ENCODE results near the gene MCOLN2.

MCOLN2 gene

DNA sequence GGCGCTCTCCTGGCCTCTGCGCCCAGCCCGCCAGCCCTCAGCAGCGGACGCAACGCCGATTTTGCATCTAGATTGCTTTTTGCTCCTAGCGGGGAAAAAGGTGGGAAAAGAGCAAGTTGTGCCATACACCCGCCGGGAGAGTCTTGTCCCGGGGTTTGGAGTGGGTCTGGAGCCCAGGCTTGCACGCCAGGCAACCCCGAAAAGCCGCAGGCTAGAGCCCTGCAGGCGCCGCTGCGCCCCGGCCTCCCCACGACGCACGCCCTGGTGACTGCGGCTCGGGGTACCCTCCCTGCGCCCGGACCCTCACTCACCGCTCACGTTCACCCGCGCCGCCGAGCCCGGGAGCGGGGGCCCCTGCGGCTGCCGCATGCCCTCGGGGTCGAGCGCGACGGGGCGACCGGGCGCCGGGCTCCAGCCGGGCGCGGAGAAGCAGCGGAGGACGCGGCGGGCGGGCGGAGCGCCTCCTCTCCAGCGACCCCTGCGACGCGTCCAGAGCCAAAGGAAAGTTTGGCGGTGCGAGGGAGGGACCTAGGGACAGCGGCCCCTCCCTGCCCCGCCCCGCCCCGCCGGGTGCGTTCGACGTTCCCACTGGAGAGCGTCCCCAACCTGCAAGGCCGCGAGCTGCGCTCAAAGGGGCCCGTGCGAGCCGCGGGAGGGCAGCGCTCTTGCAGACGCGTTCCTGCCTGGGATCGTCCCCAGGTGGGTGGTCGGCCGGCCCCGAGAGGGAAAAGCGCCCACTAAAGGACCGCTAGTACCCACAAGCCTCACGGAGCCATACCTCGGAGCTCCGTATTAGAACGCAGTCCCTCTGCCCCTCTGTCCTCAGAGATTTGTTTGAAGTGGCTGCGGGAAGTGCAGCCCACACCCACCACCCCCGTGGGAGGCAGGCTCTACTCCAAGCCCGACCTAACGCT lies 104.0 kb downstream of the MCOLN2 start, which contains the start of gene LPAR3:
LPAR3 (minus strand) TSS at position 502 of the 914 bp plus-strand sequence. CDS start 27,086 bp downstream, outside the sequence.
- peak in 1 of 14 donors; percentile 3 for DNase-seq

- no peak for DNase-seq
These were observed 106.3 kb downstream of the MCOLN2 start for GRCh38 chr1:84890566-84890965.

GRCh38 chr1:84889437-84889836 lies 107.5 kb downstream of the MCOLN2 start:
- DNase-seq: no peak

GRCh38 chr1:84888753-84889152 lies 108.2 kb downstream of the MCOLN2 start:
- no peak for DNase-seq

- no peak for DNase-seq
These were observed 109.5 kb downstream of the MCOLN2 start for GRCh38 chr1:84887261-84887934.

DNA sequence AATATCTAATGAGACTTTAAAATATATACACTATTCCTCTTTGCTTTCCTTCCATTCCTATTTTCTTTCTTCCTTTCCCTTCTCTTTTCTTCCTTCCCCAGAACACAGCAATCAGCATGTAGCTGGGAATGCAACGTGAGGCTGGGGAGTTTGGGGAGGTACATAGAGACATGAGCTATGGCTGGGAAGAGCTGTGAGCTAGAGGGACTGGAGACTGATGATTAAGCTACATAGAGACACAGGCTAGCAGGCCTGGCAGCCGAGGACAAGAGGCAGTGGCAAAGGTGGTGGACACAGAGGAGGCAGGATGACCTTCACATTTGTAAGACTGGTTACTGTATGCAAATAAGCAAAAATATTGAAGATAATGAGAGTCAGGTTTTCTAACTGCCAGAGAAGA lies 111.4 kb downstream of the MCOLN2 start:
- no peak for DNase-seq

- no peak for DNase-seq
These were observed 112.1 kb downstream of the MCOLN2 start for GRCh38 chr1:84884671-84885389.

DNA sequence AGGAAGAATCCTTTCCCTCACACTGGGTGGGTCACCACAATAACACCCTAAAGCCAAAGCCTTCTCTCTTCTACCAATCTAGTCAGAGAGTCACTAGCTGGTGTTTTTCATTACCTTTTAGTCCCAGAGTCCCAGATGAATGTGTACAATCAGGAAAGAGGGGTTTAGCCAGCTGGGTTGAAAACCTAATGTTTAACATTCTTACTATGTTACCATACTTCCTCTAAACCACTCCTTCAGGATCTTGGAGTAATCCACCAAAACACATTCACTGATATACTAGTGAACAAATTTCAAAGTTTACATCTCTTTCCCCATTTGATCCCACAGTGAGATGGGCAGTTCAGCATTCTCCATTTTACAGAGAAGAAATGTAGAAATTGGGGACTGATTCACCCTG lies 113.6 kb downstream of the MCOLN2 start:
- DNase-seq: no peak

DNA sequence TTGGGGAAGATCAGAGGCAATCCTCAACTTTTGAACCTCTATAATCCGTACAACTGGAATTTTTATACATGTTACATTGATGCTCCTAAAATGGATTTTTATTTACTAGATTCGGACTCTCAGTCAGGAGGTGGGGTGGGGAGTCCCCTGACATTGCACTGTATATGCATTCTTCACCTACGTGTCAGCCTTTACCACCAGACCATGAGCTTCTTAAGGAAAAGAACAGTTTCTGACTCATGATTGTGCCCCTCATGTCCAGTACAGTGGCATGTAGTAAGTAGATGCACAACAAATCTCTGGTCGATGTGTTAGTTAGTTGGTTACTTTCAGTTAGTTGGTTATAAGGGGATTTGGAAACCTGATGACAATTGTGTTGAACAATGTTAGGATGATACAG lies 119.3 kb downstream of the MCOLN2 start:
- no peak for DNase-seq

DNA sequence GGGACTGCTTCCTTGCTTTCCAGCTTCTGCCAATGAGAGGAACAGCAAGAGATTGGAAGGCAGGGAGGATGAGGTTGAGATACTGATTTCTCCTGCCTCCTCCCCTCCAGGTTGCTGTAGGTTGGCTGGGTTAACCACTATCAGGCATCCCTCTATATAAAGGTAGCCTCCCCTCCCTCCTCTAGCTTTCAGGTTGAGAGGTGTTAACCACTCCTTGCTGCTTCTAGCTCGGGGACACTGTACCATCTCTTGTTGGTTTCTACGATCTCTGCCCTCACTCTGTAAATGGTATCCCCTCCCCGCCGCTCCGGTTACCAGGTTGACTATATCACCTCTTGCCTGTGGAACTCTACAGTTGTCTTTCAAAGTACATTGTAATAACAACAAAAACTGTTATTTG lies 120.6 kb downstream of the MCOLN2 start:
- no peak for DNase-seq

Data from C1 segment of cervical spinal cord (tissue), 14 donors.